SK-N-SH (cell line): Measurements from ENCODE around the gene NANOS3.

Experiments used
- ELF1 ChIP-seq: IDR thresholded peaks from 2 replicates; pipeline ENCODE4 v1.4.0; 2012
- TF ChIP-seq, protein P1 (sequence below): fragments of 200-600 bp; sonication (generic); IDR thresholded peaks from 2 replicates; pipeline ENCODE4 v1.6.1; 2017; ENCODE audit warnings: antibody characterized with exemption, mild to moderate bottlenecking, moderate library complexity

- TF ChIP-seq, protein P1, sequence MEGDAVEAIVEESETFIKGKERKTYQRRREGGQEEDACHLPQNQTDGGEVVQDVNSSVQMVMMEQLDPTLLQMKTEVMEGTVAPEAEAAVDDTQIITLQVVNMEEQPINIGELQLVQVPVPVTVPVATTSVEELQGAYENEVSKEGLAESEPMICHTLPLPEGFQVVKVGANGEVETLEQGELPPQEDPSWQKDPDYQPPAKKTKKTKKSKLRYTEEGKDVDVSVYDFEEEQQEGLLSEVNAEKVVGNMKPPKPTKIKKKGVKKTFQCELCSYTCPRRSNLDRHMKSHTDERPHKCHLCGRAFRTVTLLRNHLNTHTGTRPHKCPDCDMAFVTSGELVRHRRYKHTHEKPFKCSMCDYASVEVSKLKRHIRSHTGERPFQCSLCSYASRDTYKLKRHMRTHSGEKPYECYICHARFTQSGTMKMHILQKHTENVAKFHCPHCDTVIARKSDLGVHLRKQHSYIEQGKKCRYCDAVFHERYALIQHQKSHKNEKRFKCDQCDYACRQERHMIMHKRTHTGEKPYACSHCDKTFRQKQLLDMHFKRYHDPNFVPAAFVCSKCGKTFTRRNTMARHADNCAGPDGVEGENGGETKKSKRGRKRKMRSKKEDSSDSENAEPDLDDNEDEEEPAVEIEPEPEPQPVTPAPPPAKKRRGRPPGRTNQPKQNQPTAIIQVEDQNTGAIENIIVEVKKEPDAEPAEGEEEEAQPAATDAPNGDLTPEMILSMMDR, result no peak
- TF ChIP-seq ELF1, result no peak
Observed at GRCh38 chr19:13909430-13909829, 32.5 kb downstream of the NANOS3 start.
